Pancreas (tissue), 10 donors: Measurements from ENCODE around the gene SYTL3. TPM values are rescaled to one million over a fixed set of nuclear protein-coding genes. Genes with fewer than 3 reads are reported as not detected.
"Not testable (repeated sequence)": the region's sequence is repeated elsewhere in the genome, so short reads cannot be mapped to it uniquely, and the experiment has no call there.

Source experiments
- ATAC-seq, 4 donors: fragments of 200-7000 bp; cut with Tn5 transposase; one replicate each; pipeline versions ENCODE4 v1.8.0 to v1.9.1; 2020; ENCODE audit warnings: mild to moderate bottlenecking in 4 of 4, moderate library complexity in 4 of 4
- DNase-seq, 6 donors: peaks; one replicate each; pipeline ENCODE4 v3.0.0-alpha.2; 2020
- FAIRE-seq: peaks from 2 replicates; lab custom pipeline; 2012; peaks lifted over from hg19 to GRCh38; lab: Jason Lieb, UNC
- H3K27ac ChIP-seq, 4 donors: fragments of 200-600 bp; sonication (generic); 1 replicate in 3 of 4; 2 replicates in 1 of 4; pipeline versions ENCODE4 v1.5.0 to v1.8.0; 2020
- H3K27me3 ChIP-seq, 4 donors: fragments of 200-600 bp; one replicate each; pipeline ENCODE4 v1.8.0; 2021
- H3K36me3 ChIP-seq, 3 donors: fragments of 200-600 bp; sonication (generic) in 1 of 3; one replicate each; pipeline versions ENCODE4 v1.5.0 to v1.8.0; 2020 to 2021
- H3K4me1 ChIP-seq, 3 donors: fragments of 200-600 bp; one replicate each; pipeline ENCODE4 v1.8.0; 2021
- H3K4me3 ChIP-seq, 4 donors: fragments of 200-600 bp; sonication (generic) in 2 of 4; one replicate each; pipeline versions ENCODE4 v1.5.0 to v1.8.0; 2020 to 2021
- H3K9me3 ChIP-seq, 4 donors: fragments of 200-600 bp; one replicate each; pipeline ENCODE4 v1.8.0; 2021
- WGBS, 2 donors: extraction: QIAGEN DNeasy Blood & Tissue Kit; methylation state at CpG; one replicate each; pipeline ENCODE4 v1.1.7; 2013; 5-methylcytosine and 5-hydroxymethylcytosine counted together
- intact Hi-C, 3 donors: fragments of 100-400 bp; cut with DNase I; formaldehyde crosslinking; loops; one replicate each; pipeline versions ENCODE4 v1.11.1 to v1.14.2; 2022
- polyA plus RNA-seq, 2 donors: library from polyadenylated mRNA; stranded (reverse); fragments of 200-250 nt; gene quantifications; one replicate each; pipeline ENCODE4 v1.2.3, GENCODE V29; 2013
- total RNA-seq, 6 donors: library from RNA; stranded (reverse); fragmentation: NEBNext Ultra II Directional in 4 of 6; extraction: Animal tissue kit (Norgen Biotek cat#: 25700) in 4 of 6; gene quantifications; one replicate each; pipeline versions ENCODE4 v1.2.1 to v1.2.4, GENCODE V29; 2021 to 2023
- TF ChIP-seq, protein P1 (sequence below), 4 donors: fragments of 200-600 bp; sonication (generic) in 3 of 4; IDR thresholded peaks; one replicate each; pipeline versions ENCODE4 v1.5.0 to v1.8.0; 2021; ENCODE audit warnings: antibody characterized with exemption in 4 of 4
- donor health status: healthy with polysubstance abuse.
- donor health status: DM: no; HTN: no; CAD: no; lungs with moderate emphysema.
- donor health status: DM: no; HTN: no; CAD: no.
- donor health status: control.
- donor health status: control.
- donor health status: Bipolar disorder and iron deficiency.
- donor health status: DM: yes; HTN: yes; CAD: no.
- donor health status: DM: no; HTN: no; CAD: no.
- donor health status: DM: no; HTN: no; CAD: no.
- donor health status: DM: yes; HTN: yes; CAD: no.

Gene SYTL3
- total and polyA plus RNA-seq, 8 donors, result 0.28 to 1.9 (median 0.83) TPM

DNA sequence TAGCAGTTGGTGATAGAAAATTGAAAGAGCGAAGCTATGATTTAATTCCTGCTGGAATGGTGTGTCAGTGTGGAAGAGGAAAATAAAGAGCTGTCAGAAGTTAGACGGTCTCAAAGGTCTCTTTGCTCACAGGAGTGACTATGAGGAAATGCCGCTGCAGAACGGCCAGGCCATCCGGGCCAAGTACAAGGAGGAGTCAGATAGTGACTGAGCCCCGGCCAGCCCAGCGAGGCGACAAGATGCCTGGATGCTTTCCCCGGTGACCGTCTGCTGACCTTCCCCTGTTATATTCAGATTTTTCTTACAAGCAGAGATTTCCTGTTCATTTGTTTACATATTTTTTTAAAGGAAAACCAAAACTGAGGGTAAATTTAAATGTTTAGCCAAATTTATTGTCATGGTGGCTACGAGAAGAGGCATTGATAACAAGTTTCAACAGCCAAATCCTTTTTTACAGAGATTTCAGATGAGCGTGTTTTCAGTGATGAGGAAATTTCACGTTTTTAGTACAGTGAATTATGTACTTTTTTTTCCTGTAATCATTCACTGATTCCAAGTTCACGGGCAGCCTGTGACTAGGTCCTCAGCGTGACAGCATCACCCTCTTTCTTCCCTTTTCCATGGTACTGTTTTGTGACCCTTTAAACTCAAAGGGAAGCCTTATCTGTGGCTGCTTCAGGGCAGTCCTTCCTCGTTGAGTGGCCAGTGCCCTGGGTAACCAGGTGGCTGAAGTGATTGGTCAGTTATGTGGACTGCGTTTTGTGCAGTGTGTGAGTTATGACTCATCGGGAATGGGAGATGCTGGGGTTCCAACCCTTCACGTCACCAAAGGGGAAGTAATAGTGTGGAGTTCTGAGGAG, 17.9 kb upstream of the SYTL3 start:
- TF ChIP-seq, protein P1, sequence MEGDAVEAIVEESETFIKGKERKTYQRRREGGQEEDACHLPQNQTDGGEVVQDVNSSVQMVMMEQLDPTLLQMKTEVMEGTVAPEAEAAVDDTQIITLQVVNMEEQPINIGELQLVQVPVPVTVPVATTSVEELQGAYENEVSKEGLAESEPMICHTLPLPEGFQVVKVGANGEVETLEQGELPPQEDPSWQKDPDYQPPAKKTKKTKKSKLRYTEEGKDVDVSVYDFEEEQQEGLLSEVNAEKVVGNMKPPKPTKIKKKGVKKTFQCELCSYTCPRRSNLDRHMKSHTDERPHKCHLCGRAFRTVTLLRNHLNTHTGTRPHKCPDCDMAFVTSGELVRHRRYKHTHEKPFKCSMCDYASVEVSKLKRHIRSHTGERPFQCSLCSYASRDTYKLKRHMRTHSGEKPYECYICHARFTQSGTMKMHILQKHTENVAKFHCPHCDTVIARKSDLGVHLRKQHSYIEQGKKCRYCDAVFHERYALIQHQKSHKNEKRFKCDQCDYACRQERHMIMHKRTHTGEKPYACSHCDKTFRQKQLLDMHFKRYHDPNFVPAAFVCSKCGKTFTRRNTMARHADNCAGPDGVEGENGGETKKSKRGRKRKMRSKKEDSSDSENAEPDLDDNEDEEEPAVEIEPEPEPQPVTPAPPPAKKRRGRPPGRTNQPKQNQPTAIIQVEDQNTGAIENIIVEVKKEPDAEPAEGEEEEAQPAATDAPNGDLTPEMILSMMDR (IDR thresholded peaks at IDR 0.05), result no peak
- peaks cover 2 to 26% (median 3%) of the 10 kb centered on the region in 3 donors for H3K36me3 ChIP-seq
- 67 to 71% methylated on average over 19 of the region's 19 CpGs for WGBS, 2 donors

DNA sequence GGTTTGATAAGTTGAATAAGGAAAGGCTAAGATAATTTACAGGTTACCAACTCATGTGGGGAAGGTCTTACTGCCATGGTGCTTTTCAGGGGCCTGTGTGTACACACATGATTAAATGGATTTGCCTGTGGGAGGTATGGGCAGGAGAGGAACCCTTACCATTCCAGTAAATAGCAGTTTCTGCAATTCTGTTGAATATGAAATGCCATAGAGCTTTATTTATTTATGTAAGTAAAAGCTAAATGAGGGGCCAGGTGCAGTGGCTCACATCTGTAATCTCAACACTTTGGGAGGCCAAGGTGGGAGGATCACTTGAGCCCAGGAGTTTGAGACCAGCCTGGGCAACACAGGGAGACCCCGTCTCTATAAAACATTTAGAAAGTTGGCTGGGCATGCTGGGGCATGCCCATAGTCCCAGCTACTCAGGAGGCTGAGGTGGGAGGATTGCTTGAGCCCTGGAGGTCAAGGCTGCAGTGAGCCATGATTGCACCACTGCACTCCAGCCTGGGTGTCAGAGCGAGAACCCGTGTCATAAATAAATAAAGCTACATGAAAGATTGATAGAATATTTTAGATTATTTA, 17.2 kb upstream of the SYTL3 start:
- DNase-seq, ATAC-seq, H3K9me3 ChIP-seq, H3K4me3 ChIP-seq, H3K27me3 ChIP-seq, FAIRE-seq, intact Hi-C loops, H3K4me1 ChIP-seq: not testable (repeated sequence)
- peaks cover 2 to 26% (median 3%) of the 10 kb centered on the region in 3 donors for H3K36me3 ChIP-seq
- H3K27ac ChIP-seq, result peak overlapping the region in 2 of 4 donors; percentile 48 to 57
- WGBS, 2 donors, result 84 to 87% methylated on average over 3 of the region's 3 CpGs

More for the DNA sequence above, 17.9 kb upstream of the SYTL3 start:
- Histone ChIP-seq H3K4me3 (no peak overlapping the region), H3K27ac (peak overlapping the region in 2 of 4 donors; percentile 48 to 57), H3K4me1 (peaks cover 4 to 9% (median 9%) of the 10 kb centered on the region in 3 donors), H3K9me3 (no peaks in the 10 kb centered on the region), H3K27me3 (no peaks in the 10 kb centered on the region)
- DNase-seq (peak in 1 of 6 donors; percentile 54), ATAC-seq (peak; percentile 46 to 79 (median 61)), FAIRE-seq (no peak)
- intact Hi-C loops, result no loop called here

DNA sequence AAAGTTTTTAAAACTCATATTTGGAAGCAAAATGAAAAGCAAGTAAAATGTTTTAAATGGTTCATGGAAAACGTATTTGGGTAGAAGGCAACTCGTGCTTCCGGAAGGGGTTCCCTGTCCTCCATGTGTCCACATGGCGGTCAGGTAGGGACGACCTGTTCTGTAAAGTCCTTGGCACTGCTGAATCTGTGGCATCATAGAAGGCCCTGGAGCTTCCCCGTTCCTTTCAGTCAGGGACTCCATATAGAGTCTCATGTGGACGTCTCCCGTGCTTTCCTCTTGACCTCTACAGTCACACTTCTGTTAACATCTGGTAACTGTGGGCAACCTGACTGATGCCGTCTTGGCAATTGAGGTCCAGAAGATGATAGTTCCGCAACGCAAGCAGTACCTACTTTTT, 16.7 kb upstream of the SYTL3 start:
- 85 to 90% methylated on average over 11 of the region's 11 CpGs for WGBS, 2 donors
- Histone ChIP-seq H3K27me3 (no peaks in the 10 kb centered on the region), H3K9me3 (no peaks in the 10 kb centered on the region), H3K27ac (no peak overlapping the region), H3K36me3 (peaks cover 2 to 26% (median 3%) of the 10 kb centered on the region in 3 donors), H3K4me1 (peaks cover 4 to 9% (median 9%) of the 10 kb centered on the region in 3 donors), H3K4me3 (no peak overlapping the region)
- TF ChIP-seq, protein P1 (IDR thresholded peaks at IDR 0.05), result no peak
- ATAC-seq, result no peak
- no peak for FAIRE-seq
- no peak for DNase-seq
- intact Hi-C loops, result no loop called here

DNA sequence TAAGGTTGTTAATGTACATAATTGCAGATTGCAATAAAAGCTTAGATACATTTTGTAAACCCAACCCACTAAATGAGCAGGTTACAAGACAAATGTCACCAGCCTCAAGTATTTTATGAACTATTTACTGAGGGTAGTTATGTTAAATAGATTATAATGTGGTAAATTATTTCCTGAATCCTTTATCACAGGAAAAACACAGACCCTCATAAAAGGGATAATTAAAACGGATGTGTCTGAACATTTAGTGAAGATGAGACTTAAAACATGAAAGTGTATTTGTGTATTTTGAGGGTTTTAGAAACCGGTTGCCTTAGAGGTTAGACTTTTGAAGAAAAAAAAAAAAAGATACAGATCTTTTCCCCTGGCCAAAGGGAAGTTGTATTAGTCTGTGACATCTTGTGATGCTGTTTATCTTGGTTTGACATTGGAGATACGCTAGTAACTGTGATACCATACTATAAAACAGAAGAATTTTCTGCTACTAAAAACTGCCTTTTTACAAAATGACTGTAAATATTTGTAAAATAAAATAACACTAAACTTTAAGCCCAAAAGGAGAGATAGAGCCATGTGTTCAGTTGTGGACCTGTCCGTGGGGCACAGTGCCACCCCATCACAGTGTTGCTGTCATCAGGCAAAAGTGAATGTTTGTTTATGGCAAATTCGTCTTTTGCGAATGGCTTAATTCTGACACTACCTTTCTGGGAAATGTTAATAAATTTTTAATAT, 15.0 kb upstream of the SYTL3 start:
- Histone ChIP-seq H3K27me3 (no peaks in the 10 kb centered on the region), H3K27ac (no peak overlapping the region), H3K4me1 (peaks cover 0 to 7% (median 4%) of the 10 kb centered on the region in 3 donors), H3K36me3 (peaks cover 0 to 20% (median 0%) of the 10 kb centered on the region in 3 donors), H3K4me3 (no peak overlapping the region), H3K9me3 (no peaks in the 10 kb centered on the region)
- intact Hi-C loops, result no loop called here
- DNase-seq, result no peak
- no peak for FAIRE-seq
- no peak for ATAC-seq
- WGBS, 2 donors, result 73 to 77% methylated on average over 6 of the region's 6 CpGs
- TF ChIP-seq, protein P1 (IDR thresholded peaks at IDR 0.05), result no peak
